Measurements from ENCODE around the gene ERH.
"Not testable (repeated sequence)": the region's sequence is repeated elsewhere in the genome, so short reads cannot be mapped to it uniquely, and the experiment has no call there.

The ERH gene

DNA sequence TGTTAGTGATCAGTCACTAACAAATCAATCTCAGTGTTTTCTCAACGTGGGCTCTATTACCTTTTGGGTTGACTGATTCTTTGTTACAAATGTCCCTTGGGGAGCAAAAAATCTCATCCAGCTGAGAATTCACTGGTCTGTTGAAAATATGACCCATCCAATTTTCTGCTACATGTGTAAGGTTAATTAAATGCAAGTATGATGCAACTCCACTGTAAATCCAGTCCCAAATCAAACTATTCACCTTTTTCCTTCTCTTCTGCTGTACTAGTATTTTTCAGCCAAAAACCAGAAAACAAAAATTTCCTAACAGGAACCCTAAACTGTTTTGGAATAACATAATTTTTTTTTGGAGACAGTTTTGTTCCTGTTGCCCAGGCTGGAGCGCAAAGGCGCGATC lies 2.2 kb downstream of the ERH start:
- no peak for DNase-seq (ENCODE audit: low spot score)

DNA sequence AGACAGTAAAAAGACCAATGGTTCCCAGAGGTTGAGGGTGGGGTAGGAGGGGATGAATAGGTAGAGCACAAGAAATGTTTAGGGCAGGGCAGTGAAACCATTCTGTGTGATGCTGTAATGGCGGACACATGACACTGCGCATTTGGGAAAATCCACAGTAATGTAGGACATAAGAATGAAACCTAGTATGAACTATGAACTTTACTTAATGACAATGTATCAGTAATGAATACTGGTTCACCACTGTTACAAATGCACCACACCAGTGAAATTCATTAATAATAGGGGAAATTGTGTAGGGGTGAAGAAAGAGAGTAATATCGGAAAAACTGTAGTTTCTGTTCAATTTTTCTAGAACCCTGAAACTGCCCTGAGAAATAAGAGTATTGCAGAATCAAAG lies 5.6 kb downstream of the ERH start:
- no peak for DNase-seq (ENCODE audit: low spot score)

- not testable (repeated sequence) for DNase-seq (ENCODE audit: low spot score)
Measured at GRCh38 chr14:69391400-69391799, 6.7 kb downstream of the ERH start.

GRCh38 chr14:69387311-69387710 lies 10.8 kb downstream of the ERH start:
- DNase-seq (ENCODE audit: low spot score): no peak

GRCh38 chr14:69378274-69378673 lies 19.8 kb downstream of the ERH start:
- DNase-seq (ENCODE audit: low spot score): no peak

- DNase-seq (ENCODE audit: low spot score): no peak
Measured at GRCh38 chr14:69376439-69376838, 21.7 kb downstream of the ERH start.

- DNase-seq (ENCODE audit: low spot score): no peak
Measured at GRCh38 chr14:69375722-69376121, 22.4 kb downstream of the ERH start.

DNA sequence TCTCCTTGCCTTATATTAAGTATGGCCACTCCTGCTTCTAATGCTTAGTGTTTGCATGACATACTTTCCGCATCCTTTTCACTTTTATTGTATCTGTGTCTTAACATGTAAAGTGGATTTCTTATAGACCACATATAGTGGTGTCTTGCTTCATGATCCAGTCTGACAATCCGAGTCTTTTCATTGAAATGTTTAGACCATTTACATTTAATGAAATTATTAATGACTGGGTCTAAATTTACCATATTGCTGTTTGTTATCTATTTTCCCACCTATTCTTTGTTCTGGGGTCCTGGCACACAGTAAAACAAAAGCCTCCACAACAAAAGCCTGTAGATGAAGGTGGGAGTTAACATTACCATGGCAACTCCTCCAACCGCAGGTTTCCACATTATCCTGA lies 22.9 kb downstream of the ERH start:
- DNase-seq (ENCODE audit: low spot score): no peak

- no peak for DNase-seq (ENCODE audit: low spot score)
Measured at GRCh38 chr14:69374235-69374634, 23.9 kb downstream of the ERH start.

GRCh38 chr14:69373104-69373503 lies 25.0 kb downstream of the ERH start:
- no peak for DNase-seq (ENCODE audit: low spot score)

DNA sequence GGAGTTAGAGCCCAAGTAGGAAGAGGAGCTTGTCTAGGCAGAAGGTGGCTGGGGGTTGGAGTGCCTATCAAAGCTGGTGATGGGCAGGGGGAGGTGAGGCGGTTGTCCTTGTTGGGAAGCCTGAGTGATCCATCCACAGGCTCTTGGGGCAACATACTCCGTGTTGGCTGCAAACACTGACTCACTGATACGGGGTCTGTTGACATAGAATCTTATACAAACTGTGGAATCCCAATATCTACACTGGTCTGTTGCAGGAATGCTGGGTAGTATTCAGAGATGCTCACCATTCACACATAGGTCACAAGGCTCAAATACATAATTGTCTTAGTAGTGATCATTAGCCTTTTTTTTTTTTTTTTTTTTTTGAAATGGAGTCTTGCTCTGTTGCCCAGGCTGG lies 26.0 kb downstream of the ERH start:
- no peak for DNase-seq (ENCODE audit: low spot score)

DNA sequence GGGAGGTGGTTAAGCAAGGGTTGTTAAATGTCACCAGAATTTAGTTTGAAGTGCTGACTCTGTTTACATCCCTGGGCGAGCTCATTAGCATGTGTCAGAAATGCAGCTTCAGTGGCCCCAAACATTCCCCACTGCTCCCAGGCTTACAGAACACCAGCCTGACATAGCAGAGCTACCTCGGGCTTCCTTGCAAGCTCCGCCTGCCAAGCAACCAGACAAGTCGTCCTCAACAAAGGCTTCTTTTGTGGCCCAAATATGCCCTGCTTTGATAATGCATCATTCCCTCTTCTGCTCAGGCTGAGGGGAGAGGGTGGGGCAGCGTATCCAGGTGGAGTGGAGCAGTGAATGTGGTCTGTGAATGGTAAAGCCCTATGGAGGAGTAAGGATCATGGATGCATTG lies 28.0 kb downstream of the ERH start:
- no peak for DNase-seq (ENCODE audit: low spot score)

DNA sequence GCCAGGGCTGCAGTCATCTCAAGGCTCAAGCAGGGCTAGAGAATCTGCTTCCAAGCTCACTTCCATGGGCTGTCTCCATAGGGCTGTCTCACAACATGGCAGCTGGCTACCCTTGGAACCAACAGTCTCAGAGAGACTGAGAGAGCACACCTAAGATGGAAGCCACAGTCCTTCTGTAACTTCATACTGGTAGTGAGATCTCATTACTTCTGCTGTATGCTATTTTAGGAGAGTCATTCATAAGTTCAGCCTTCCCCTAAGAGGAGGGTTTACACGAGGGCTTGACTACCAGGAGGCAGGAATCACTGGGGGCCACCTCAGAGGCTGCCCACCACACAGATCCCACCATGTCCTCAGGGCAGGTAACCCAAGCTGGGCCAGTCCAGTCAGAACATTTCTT lies 29.7 kb downstream of the ERH start:
- DNase-seq (ENCODE audit: low spot score): no peak

- no peak for DNase-seq (ENCODE audit: low spot score)
Measured at GRCh38 chr14:69366761-69367160, 31.3 kb downstream of the ERH start.

- no peak for DNase-seq (ENCODE audit: low spot score)
Measured at GRCh38 chr14:69366069-69366468, 32.0 kb downstream of the ERH start.

DNA sequence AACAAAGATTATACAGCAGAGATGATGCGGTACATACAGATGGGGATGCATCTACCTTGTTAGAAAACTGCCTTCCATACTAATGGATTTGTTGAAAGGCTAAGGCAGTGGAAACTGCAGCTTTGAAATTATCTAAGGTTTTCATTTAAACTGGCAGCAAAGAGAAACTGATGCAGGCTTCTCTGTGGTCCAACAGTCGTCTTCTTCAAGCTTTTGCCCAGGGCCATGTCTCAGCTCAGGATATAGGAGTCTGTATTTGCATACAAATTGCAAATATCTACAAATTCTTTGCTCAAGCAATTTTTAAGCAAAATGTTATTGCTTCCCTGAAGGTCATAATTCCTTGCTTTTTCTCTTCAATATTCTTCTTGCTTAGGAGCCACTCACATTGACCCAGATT lies 33.7 kb downstream of the ERH start:
- DNase-seq (ENCODE audit: low spot score): no peak

DNA sequence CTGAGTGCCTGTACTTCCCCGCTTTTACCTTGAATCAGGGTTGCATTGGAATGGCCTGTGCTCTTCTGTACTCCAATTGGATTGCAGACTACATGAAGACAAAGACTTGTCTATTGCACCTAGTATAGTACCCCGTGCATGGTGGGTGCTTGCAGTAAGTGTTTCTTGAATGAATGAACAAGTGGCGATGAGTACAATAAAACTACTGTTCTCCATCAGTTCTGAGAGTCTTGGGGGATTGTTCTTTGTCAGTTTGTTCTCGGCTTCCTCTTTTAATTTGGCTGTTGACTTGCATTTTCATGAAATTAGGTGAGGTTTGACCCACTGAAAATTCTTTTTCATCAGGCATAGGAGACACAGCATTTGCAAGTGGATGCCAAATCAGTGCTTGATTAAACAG lies 34.1 kb downstream of the ERH start:
- DNase-seq (ENCODE audit: low spot score): no peak

DNA sequence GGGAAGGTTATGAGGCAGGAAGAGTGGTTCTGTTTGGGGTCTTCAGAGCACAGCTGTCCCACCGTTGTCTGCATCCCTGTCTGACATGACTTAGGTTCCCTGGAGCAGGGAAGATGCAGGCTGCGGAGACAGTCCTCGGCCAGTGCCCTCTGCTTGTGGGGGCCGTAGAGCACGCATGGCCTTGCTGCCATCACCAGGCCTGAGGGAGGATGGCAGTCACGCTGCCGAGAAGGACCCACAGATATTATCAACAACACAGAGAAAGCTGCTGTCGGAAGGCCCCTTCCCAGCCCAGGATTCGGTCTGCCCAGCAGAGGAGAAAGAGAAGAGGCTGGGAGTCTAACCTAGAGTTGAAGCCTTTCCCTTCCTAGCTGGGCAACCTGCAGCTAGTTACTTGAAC lies 35.0 kb downstream of the ERH start:
- peak; percentile 72 for DNase-seq (ENCODE audit: low spot score)

GRCh38 chr14:69360438-69361108 lies 37.5 kb downstream of the ERH start:
- DNase-seq (ENCODE audit: low spot score): no peak

- no peak for DNase-seq (ENCODE audit: low spot score)
Measured at GRCh38 chr14:69358966-69359365, 39.1 kb downstream of the ERH start.

DNA sequence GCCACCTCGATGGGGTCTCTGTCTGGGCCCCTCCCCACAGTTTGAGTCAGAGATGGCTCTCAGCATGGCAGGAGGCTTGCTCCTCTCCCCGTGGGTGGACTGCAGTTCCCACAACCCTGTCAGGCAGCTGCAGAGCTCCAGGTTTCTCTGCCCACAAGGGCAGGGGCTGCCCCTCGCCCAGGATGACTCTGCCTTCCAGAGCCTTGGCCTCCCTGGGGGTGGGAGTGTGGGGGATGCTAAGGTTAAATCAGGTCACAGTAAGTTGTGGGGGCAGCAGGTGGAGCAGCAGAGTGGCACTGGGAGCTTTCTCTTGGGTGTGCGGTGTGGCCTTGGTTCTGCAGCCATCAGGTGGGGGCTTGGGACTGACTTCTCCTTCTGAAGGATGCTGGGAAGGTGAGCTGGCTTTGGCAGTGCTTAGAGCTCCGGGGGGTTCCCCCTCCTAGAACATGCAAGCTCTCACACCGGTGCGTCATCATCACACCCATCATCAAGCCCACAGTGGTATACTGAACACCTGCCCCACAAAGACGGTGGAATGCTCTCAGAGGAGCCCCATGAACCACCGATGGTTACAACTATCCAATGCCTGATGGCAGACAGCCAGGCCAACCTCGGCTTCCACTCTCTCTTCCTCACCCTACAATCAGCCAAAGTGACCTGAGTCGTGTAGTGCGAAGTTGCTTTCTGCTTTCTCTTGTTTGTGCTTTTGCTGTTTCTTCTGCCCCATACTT lies 39.7 kb downstream of the ERH start:
- DNase-seq (ENCODE audit: low spot score): no peak

DNA sequence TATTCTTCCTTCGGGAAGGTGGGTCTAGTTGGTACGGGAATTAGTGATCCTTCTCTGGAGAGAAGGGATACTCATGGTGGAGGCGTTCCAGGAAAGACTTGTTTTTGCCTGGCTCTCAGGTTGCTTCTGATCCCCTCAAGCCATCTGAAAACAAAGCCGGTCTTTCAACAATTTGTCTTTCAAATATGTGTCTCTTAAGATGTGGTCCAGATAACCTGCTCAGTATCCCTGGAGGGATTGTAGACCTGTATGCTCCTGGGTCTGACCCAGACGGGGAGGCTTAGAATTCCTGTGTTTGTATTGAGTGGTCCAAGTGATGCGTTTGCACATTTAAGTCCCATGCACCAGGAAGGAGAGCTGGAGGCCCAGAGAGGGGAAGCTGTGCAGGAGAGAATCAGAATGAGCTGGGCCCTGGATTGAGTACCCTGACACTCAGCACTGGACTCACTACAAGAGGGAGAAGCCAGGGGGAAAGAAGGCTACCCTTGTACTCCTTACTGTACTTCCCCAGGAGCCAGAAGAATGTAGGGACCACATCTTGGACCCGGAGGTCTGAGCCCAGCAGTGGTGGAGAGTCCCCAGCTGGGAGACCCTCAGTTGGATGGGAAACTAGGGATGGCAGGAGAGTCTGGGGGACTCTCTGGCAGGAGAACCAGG lies 40.4 kb downstream of the ERH start:
- no peak for DNase-seq (ENCODE audit: low spot score)

- DNase-seq (ENCODE audit: low spot score): no peak
Measured at GRCh38 chr14:69356903-69357543, 41.1 kb downstream of the ERH start.
